ENCODE measurements around the gene CELSR1.

The CELSR1 gene

GRCh38 chr22:46547883-46548244, 10.4 kb upstream of the CELSR1 start:
- TF ChIP-seq CTCF (IDR thresholded peaks at IDR 0.05; ENCODE audit: low read depth, low read length), result no peak
- Histone ChIP-seq H3K27me3 (no peaks in the 10 kb centered on the region), H3K36me3 (no peaks in the 10 kb centered on the region), H3K4me1 (no peaks in the 10 kb centered on the region), H3K9me3 (no peaks in the 10 kb centered on the region), H3K4me3 (ENCODE audit: low read depth, low read length) (no peak overlapping the region)
- DNase-seq, result no peak

GRCh38 chr22:46547179-46547882, 9.9 kb upstream of the CELSR1 start:
- Histone ChIP-seq H3K36me3 (no peaks in the 10 kb centered on the region), H3K4me1 (no peaks in the 10 kb centered on the region), H3K4me3 (ENCODE audit: low read depth, low read length) (no peak overlapping the region), H3K27me3 (no peaks in the 10 kb centered on the region), H3K9me3 (no peaks in the 10 kb centered on the region)
- no peak for TF ChIP-seq CTCF (IDR thresholded peaks at IDR 0.05; ENCODE audit: low read depth, low read length)
- no peak for DNase-seq

GRCh38 chr22:46546466-46547178, 9.2 kb upstream of the CELSR1 start:
- H3K4me1 ChIP-seq, result no peaks in the 10 kb centered on the region
- no peak for TF ChIP-seq CTCF (IDR thresholded peaks at IDR 0.05; ENCODE audit: low read depth, low read length)
- H3K36me3 ChIP-seq, result no peaks in the 10 kb centered on the region
- no peaks in the 10 kb centered on the region for H3K9me3 ChIP-seq
- DNase-seq, result no peak
- no peak overlapping the region for H3K4me3 ChIP-seq (ENCODE audit: low read depth, low read length)
- no peaks in the 10 kb centered on the region for H3K27me3 ChIP-seq

- Histone ChIP-seq H3K9me3 (no peaks in the 10 kb centered on the region), H3K4me1 (no peaks in the 10 kb centered on the region), H3K36me3 (no peaks in the 10 kb centered on the region), H3K4me3 (ENCODE audit: low read depth, low read length) (no peak overlapping the region), H3K27me3 (no peaks in the 10 kb centered on the region)
- TF ChIP-seq CTCF (IDR thresholded peaks at IDR 0.05; ENCODE audit: low read depth, low read length), result no peak
- no peak for DNase-seq
These were observed 7.8 kb upstream of the CELSR1 start for GRCh38 chr22:46545086-46545792.

- Histone ChIP-seq H3K4me1 (no peaks in the 10 kb centered on the region), H3K9me3 (no peaks in the 10 kb centered on the region), H3K36me3 (no peaks in the 10 kb centered on the region), H3K27me3 (peaks cover 19% of the 10 kb centered on the region), H3K4me3 (ENCODE audit: low read depth, low read length) (no peak overlapping the region)
- peak; percentile 88 for DNase-seq
- TF ChIP-seq CTCF (IDR thresholded peaks at IDR 0.05; ENCODE audit: low read depth, low read length), result peak; percentile 96
These were observed 4.9 kb upstream of the CELSR1 start for GRCh38 chr22:46542011-46542985.
